GM12892 (cell line): Measurements from ENCODE around the gene FTHL17.

Experiments
- POLR2A ChIP-seq: IDR thresholded peaks from 2 replicates; pipeline ENCODE4 v1.6.1; 2011; ENCODE audit warnings: low read depth, low read length, control low read depth
- POLR2AphosphoS5 ChIP-seq: IDR thresholded peaks from 2 replicates; pipeline ENCODE4 v1.6.1; 2011; ENCODE audit warnings: low read depth, low read length, control low read depth

GRCh38 chrX:31070057-31070468, 1.8 kb downstream of the FTHL17 start:
- TF ChIP-seq POLR2AphosphoS5 (no peak), POLR2A (no peak)
